Stomach (tissue), 9 donors: Measurements from ENCODE around the gene DLX2. TPM values are rescaled to one million over a fixed set of nuclear protein-coding genes. Genes with fewer than 3 reads are reported as not detected.

Source experiments
- DNase-seq, 2 donors: peaks; one replicate each; pipeline versions ENCODE4 v3.0.0 to v3.0.0-alpha.2; 2013 to 2019
- H3K27ac ChIP-seq, 5 donors: fragments of 200-600 bp in 4 of 5; sonication (generic) in 4 of 5; one replicate each; pipeline ENCODE4 v1.5.1; 2013 to 2019; ENCODE audit warnings: mild to moderate bottlenecking in 1 of 5, moderate library complexity in 1 of 5
- H3K27me3 ChIP-seq, 3 donors: fragments of 200-600 bp; sonication (generic); one replicate each; pipeline ENCODE4 v1.5.1; 2017 to 2019; ENCODE audit warnings: mixed run types in 1 of 3
- H3K36me3 ChIP-seq, 4 donors: fragments of 200-600 bp; sonication (generic); 1 replicate in 3 of 4; 2 replicates in 1 of 4; pipeline ENCODE4 v1.5.1; 2016 to 2019
- H3K4me1 ChIP-seq, 4 donors: fragments of 200-600 bp; sonication (generic); one replicate each; pipeline ENCODE4 v1.5.1; 2016 to 2019
- H3K4me3 ChIP-seq, 4 donors: fragments of 200-600 bp; sonication (generic) in 3 of 4; one replicate each; pipeline ENCODE4 v1.5.1; 2016 to 2019; ENCODE audit warnings: mild to moderate bottlenecking in 1 of 4
- H3K9me3 ChIP-seq, 4 donors: fragments of 200-600 bp; sonication (generic); one replicate each; pipeline ENCODE4 v1.5.1; 2016 to 2019
- EP300 ChIP-seq: sonication (generic); formaldehyde crosslinking; IDR thresholded peaks from one replicate; pipeline ENCODE4 v1.6.1; 2017; ENCODE audit warnings: antibody characterized with exemption
- POLR2A ChIP-seq, 4 donors: fragments of 450-650 bp; IDR thresholded peaks; one replicate each; pipeline ENCODE4 v1.6.1; 2016; ENCODE audit warnings: antibody characterized with exemption in 4 of 4, control low read depth in 2 of 4, mild to moderate bottlenecking in 1 of 4, moderate library complexity in 1 of 4
- POLR2AphosphoS5 ChIP-seq, 3 donors: sonication (generic); formaldehyde crosslinking; IDR thresholded peaks; one replicate each; pipeline ENCODE4 v1.6.1; 2016; ENCODE audit warnings: antibody characterized with exemption in 3 of 3
- WGBS, 5 donors: extraction: QIAGEN DNeasy Blood & Tissue Kit in 3 of 5; methylation state at CpG; one replicate each; pipeline versions ENCODE4 v1.1.5 to v1.1.7; 2013 to 2018; 5-methylcytosine and 5-hydroxymethylcytosine counted together
- intact Hi-C: fragments of 100-400 bp; cut with DNase I; formaldehyde crosslinking; loops from one replicate; pipeline ENCODE4 v1.15.1; 2023; ENCODE audit warnings: low total_unique reads
- polyA plus RNA-seq, 3 donors: library from polyadenylated mRNA; stranded (reverse); fragments of 200-250 nt; gene quantifications; one replicate each; pipeline ENCODE4 v1.2.3, GENCODE V29; 2013
- total RNA-seq, 5 donors: library from RNA; depleted of rRNA; stranded (reverse); fragments of >200 nt; gene quantifications; one replicate each; pipeline versions ENCODE4 v1.1.0 to v1.2.3, GENCODE V29; 2014 to 2016
- TF ChIP-seq, protein P1 (sequence below), 7 experiments: fragments of 450-650 bp in 4 of 7; fragments of 200-600 bp in 3 of 7; sonication (generic) in 3 of 7; IDR thresholded peaks; one replicate each; pipeline ENCODE4 v1.5.1; 2016 to 2019; ENCODE audit warnings: antibody characterized with exemption in 7 of 7, control low read depth in 2 of 7, mild to moderate bottlenecking in 1 of 7
- donor health status: healthy with polysubstance abuse.
- donor health status: Bipolar disorder and iron deficiency.
- donor health status: healthy.

The DLX2 gene
- total and polyA plus RNA-seq, 8 donors: 0.03 TPM; not detected in 7

DNA sequence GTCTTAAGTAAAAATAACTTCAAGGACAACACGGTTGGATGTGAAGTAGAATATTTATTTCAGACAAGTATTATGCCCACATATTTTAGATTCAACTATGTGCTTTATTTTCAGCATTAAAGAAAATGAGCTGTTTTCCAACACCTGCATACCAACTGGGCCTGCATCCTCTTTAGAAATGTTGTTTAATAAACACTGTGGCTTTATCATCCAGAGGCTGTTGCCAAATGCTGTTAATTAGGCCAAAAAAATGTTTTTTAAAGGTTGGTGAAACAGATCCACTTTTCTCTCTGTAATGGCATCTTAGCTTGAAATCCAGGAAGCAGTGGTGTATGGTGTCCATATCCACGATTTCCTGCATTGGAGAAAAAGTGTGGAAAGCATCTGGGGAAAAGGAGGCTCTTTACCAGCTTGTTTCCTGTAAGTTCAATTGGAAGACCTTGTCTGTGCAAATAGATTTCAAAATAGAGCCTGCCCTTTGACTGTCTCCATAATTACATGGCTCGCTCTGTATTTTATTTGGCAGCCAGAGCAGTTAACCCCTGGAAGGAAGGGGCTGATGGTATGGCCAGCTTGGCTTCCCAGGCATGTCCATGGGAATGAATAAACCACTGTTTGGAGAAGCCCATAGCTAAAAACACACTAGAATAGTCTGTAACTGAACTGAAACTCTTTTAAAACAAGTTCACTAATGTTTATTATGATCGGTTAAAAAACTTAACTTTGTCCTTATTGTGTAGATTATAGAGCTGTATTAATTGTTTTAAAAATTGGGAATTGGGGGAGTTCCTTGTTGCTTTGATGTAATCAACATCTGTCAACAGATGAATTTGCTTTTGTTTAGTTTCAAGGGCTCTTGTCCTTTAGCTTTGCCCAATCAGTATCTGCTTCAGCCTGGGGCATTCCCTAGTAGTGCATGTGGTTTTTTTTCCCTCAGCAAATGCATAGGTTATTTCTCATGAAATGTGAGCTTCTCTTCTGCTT lies 50.4 kb downstream of the DLX2 start:
- Histone ChIP-seq H3K9me3 (no peaks in the 10 kb centered on the region), H3K4me3 (no peak overlapping the region), H3K27ac (no peak overlapping the region), H3K27me3 (no peaks in the 10 kb centered on the region), H3K36me3 (no peaks in the 10 kb centered on the region), H3K4me1 (peaks cover 0 to 5% (median 2%) of the 10 kb centered on the region in 4 donors)
- DNase-seq: peak in 1 of 2 donors; percentile 42
- TF ChIP-seq POLR2A (IDR thresholded peaks at IDR 0.05) (no peak), POLR2AphosphoS5 (IDR thresholded peaks at IDR 0.05) (no peak), EP300 (no peak)
- TF ChIP-seq, protein P1, sequence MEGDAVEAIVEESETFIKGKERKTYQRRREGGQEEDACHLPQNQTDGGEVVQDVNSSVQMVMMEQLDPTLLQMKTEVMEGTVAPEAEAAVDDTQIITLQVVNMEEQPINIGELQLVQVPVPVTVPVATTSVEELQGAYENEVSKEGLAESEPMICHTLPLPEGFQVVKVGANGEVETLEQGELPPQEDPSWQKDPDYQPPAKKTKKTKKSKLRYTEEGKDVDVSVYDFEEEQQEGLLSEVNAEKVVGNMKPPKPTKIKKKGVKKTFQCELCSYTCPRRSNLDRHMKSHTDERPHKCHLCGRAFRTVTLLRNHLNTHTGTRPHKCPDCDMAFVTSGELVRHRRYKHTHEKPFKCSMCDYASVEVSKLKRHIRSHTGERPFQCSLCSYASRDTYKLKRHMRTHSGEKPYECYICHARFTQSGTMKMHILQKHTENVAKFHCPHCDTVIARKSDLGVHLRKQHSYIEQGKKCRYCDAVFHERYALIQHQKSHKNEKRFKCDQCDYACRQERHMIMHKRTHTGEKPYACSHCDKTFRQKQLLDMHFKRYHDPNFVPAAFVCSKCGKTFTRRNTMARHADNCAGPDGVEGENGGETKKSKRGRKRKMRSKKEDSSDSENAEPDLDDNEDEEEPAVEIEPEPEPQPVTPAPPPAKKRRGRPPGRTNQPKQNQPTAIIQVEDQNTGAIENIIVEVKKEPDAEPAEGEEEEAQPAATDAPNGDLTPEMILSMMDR (IDR thresholded peaks at IDR 0.05): no peak
- intact Hi-C loops: no loop called here
- WGBS, 5 donors: 42 to 64% (median 57%) methylated on average over 4 of the region's 4 CpGs

DNA sequence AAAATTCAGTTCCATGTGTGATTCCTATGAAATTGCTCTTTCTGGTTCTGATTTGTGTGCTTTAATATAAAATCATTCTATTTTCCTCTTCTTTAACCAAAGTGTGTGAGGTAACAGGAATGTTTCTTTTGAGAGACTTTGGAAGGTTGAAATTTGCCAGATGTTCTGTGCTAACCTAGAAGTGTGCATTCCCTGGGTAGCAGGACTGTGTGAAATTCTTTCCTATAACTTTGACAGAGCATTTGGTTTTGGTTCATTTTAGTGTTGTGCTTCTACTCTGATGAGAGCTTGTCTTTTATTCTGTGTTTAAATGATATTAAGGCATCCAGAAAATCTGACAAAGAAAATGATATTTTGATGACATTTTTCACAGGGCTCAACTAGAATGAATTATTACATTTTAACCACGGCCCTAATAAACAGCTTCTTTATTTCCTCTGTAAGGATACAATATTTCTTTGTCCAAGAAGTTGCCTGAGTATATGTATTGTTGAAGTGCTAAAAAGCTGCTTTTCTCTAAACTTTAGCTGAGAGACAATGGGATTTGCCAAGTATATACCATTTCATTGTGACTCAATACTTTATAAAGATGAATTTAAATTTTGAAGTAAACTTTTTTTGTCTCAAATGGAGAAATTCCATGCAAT lies 52.1 kb downstream of the DLX2 start:
- H3K27ac ChIP-seq: no peak overlapping the region
- H3K9me3 ChIP-seq: no peaks in the 10 kb centered on the region
- TF ChIP-seq POLR2A (IDR thresholded peaks at IDR 0.05) (no peak), POLR2AphosphoS5 (IDR thresholded peaks at IDR 0.05) (no peak), EP300 (no peak)
- TF ChIP-seq, protein P1 (IDR thresholded peaks at IDR 0.05): no peak
- no peaks in the 10 kb centered on the region for H3K27me3 ChIP-seq
- DNase-seq: no peak
- H3K4me3 ChIP-seq: no peak overlapping the region
- peaks cover 0 to 5% (median 2%) of the 10 kb centered on the region in 4 donors for H3K4me1 ChIP-seq
- 85 to 99% (median 93%) methylated on average over 1 of the region's 1 CpG for WGBS, 5 donors
- H3K36me3 ChIP-seq: no peaks in the 10 kb centered on the region
- intact Hi-C loops: no loop called here

DNA sequence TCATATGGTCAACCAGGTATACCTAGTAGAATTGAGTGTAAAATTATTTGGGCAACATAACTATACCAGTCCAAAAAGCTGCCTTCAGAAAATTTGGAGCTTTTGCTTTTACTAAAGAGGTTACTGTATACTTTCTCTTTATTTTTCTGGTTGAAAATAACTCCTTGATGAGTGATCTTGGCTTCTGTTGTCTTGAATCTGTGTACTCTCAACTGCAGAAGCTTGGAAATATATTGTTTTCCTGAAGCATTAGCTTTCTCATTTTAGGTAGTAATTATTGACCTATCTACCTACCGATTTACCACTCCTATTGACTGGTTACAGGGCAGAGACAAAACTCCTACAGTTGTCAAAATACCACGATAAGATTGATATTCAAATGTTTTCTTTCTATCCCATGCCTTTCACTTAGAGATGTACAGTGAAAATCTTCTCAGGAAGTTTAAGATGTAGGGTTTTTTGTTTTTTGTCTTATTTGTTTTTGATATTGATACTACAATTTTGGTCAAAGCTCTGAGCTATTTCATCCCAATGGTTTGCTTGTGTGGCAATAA lies 53.1 kb downstream of the DLX2 start:
- H3K27ac ChIP-seq: no peak overlapping the region
- DNase-seq: no peak
- no peaks in the 10 kb centered on the region for H3K9me3 ChIP-seq
- intact Hi-C loops: no loop called here
- WGBS, 5 donors: 93 to 96% (median 94%) methylated on average over 2 of the region's 2 CpGs
- H3K4me3 ChIP-seq: no peak overlapping the region
- TF ChIP-seq POLR2A (IDR thresholded peaks at IDR 0.05) (no peak), EP300 (no peak), POLR2AphosphoS5 (IDR thresholded peaks at IDR 0.05) (no peak)
- TF ChIP-seq, protein P1 (IDR thresholded peaks at IDR 0.05): no peak
- peaks cover 0 to 5% (median 2%) of the 10 kb centered on the region in 4 donors for H3K4me1 ChIP-seq
- H3K36me3 ChIP-seq: no peaks in the 10 kb centered on the region
- no peaks in the 10 kb centered on the region for H3K27me3 ChIP-seq

Other genes starting within 250 kb of the DLX2 start
- 10 to 100 TPM; 13.9 to 53.6 (median 34.4) TPM for gene SLC25A12, start 208.7 kb downstream of the DLX2 start, total RNA-seq
- gene SLC25A12, start 208.7 kb downstream of the DLX2 start, polyA plus RNA-seq: 10 to 100 TPM; 10.1 to 15.7 (median 11.9) TPM
- gene HAT1, start 180.4 kb downstream of the DLX2 start, total RNA-seq: 10 to 100 TPM in 4 of 5 donors, 1 to 10 TPM in 1; 2.9 to 59.8 (median 21.4) TPM
- gene HAT1, start 180.4 kb downstream of the DLX2 start, polyA plus RNA-seq: 10 to 100 TPM; 20.3 to 37.7 (median 31.8) TPM
- gene METAP1D, start 102.9 kb downstream of the DLX2 start, total RNA-seq: 10 to 100 TPM in 1 of 5 donors, 1 to 10 TPM in 4; 3.5 to 16.2 (median 5.8) TPM
- 1 to 10 TPM; 2.9 to 5.3 (median 3.5) TPM for gene METAP1D, start 102.9 kb downstream of the DLX2 start, polyA plus RNA-seq
- gene DLX1, start 17.4 kb downstream of the DLX2 start, total RNA-seq: 1 to 10 TPM in 1 of 5 donors, not detected in 4; 1.1 TPM
- gene DLX1, start 17.4 kb downstream of the DLX2 start, polyA plus RNA-seq: under 1 TPM in 1 of 3 donors, not detected in 2; 0.25 TPM